Activated T-helper 1 cell treated with anti-CD3 and anti-CD28 coated beads, Interleukin-2, amount 50 U/mL, for 16 hours (primary cell): ENCODE data around the gene DRC3.
"Not testable (repeated sequence)": the region's sequence is repeated elsewhere in the genome, so short reads cannot be mapped to it uniquely, and the experiment has no call there.

Source experiments
- DNase-seq, 2 donors: peaks; one replicate each; pipeline ENCODE4 v3.0.0-alpha.2; 2020; ENCODE audit warnings: low read depth in 1 of 2, low spot score in 1 of 2

DRC3 gene

GRCh38 chr17:17990282-17990681, 17.6 kb downstream of the DRC3 start:
- no peak for DNase-seq

GRCh38 chr17:17993366-17993765, 20.7 kb downstream of the DRC3 start:
- DNase-seq, result no peak

- DNase-seq, result no peak
Observed at GRCh38 chr17:17993852-17994251, 21.2 kb downstream of the DRC3 start.

GRCh38 chr17:17994271-17995069, 21.8 kb downstream of the DRC3 start:
- DNase-seq, result no peak

GRCh38 chr17:17995887-17996286, 23.2 kb downstream of the DRC3 start:
- not testable (repeated sequence) for DNase-seq

DNA sequence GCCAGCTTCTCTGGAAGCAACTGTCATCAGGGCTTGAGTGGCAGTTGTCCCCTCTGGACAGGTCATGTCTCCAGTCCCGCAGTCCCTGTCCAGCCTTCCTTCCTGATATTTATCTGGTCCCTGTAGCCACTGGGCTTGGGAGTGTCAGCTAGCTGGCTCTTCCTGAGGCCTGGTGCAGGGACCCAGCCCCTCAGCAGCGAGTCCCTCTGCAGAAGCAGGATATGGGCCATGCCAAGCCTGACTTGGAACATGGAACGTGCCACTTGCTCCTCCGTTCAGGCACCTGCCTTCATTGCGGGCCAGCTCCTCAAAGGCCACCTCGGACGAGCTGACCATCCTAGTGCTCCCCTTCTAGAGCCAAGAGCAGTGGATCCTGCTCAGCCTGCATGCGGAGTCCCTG, 26.3 kb downstream of the DRC3 start:
- DNase-seq, result no peak

DNA sequence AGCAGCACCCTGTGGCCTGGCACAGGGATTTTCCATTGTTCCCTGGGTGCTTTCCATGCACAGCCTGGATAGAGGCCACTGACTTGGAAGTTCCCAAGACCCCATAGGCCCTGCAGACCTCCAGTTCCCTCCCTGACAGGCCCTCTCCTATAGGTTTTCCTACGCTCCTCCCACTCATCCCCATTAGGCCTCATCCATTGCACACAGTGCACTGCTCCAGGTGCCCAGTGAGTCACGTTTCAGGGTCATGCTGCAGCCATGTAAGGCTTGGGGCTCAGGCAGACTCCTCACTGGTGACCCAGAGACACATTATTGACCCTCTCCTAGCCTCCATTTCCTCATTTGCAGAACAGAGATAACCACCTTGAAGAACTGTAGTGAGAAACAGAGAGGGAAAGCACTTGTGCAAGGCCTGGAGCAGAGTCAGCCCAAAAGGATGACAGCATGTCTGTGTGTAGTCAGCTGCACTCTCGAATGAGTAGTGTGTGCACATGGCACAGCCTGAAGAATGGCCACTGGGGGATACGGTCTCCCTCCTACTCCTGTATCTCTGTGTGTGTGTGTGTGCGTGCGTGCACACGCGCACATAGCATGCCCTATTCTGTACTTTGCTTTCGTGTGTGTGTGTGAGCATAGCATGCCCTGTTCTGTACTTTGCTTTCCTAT, 26.8 kb downstream of the DRC3 start:
- no peak for DNase-seq

DNA sequence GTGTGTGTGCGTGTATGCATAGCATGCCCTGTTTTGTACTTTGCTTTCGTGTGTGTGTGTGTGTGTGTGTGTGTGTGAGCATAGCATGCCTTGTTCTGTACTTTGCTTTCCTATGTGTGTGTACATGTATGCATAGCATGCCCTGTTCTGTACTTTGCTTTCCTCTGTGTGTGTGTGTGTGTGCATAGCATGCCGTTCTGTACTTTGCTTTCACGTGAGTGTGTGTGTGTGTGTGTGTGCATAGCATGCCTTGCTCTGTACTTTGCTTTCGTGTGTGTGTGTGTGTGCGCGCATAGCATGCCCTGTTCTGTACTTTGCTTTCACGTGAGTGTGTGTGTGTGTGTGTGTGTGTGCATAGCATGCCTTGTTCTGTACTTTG, 27.4 kb downstream of the DRC3 start:
- no peak for DNase-seq

- no peak for DNase-seq
Observed at GRCh38 chr17:18002171-18002570, 29.5 kb downstream of the DRC3 start.

- no peak for DNase-seq
Observed at GRCh38 chr17:18004345-18004744, 31.7 kb downstream of the DRC3 start.

DNA sequence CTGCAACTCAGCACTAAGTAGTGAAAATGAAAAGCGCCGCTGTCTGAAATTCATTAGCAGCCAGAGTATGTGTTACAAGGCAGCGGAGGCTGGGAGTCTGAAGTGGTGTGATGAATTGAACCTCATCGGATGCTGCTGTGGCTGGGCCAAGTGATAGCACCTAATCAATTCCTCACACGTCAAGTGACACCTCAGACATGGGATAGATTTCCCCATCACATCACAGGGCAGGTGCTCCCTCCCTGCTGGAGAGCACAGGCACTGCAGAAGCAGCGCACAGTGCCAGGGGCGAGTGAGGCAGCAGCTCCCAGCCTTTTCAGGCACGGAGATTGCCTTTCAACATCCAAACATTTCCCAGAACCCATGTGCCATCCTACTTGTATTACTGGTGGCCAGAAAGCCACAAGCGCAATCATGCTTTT, 32.2 kb downstream of the DRC3 start:
- no peak for DNase-seq

DNA sequence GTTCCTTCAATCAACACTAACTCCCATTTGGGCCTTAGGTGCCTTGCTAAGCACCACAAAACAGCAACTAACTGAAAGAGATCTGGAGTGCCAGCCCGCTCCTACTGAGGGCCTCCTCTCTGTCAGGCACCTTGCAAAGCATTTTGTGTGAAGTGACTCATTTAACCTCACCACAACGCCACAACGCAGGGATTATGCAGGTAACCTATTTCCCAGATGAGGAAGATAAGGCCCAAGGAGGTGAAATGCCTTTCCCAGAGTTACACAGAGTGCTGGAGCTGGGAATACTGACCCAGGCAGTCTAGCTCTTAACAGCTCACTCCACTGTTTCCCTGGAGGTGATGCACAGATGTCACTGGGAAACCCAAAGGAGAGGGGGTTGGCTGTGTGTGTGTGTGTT, 32.8 kb downstream of the DRC3 start:
- no peak for DNase-seq

DNA sequence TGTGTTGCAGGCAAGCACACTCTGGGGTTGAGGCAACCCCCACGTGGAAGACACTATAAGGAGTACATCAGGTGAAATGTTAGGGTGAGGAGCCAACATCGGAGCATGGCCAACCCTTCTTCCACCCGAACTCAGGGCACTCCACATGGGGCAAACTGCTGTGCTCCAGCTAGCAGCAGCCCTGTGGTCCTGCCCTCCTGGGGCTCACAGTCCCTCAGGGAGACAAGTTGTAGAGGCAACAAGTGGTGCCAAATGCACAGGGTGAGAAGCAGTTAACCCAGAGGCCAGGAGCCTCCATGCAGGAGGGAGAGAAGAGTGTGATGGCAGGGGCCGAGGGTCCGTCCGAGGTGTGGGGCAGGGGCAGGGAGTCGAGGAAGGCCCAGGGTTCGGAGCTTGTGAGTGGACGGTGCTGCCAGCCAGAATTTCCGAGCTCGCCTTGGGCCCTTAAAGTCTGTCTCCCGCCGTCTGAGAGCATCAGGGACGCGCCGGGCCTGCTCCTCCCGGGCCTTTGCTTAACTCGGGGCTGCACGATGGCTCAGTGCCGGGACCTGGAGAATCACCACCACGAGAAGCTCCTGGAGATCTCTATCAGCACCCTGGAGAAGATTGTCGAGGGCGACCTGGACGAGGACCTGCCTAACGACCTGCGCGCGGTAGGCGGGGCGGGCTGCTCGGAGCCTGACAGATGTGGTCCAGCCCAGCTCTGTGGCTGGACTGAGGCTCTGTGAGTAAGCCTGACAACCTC, 34.0 kb downstream of the DRC3 start:
- DNase-seq, result no peak

DNA sequence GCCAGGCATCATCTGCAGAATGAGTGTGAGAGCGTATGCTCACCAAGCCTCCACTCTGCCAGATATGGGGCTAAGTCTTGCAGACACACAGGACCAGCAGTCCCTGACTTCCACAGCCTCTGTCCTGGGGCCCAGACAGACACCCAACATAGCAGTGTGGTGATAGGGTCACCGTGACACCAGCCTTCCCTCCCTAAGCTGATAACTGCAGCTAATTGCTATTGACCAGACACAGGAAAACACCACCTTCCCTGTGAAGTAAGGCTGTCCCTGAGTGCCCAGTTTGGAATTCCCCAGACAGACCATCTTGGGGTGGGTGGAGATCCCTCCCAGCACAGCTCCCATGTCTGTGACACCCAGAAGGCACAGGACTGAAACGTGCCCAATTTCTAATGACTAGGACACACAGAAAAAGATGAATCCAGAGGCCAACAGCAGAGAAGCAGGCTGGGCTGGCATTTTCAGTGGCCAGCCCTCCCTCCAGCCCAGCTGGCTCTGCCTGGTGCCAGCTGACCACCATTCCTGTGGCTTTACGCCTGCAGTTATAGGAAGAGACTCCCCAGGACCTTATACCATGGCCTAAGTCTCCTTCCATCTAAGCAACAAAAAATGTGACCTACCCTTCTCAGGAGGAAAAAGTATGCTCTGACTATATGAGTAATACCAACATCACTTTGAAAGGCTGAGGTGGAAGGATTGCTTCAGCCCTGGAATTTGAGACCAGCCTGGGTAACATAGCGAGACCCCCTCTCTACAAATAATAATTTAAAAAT, 36.0 kb downstream of the DRC3 start:
- no peak for DNase-seq

DNA sequence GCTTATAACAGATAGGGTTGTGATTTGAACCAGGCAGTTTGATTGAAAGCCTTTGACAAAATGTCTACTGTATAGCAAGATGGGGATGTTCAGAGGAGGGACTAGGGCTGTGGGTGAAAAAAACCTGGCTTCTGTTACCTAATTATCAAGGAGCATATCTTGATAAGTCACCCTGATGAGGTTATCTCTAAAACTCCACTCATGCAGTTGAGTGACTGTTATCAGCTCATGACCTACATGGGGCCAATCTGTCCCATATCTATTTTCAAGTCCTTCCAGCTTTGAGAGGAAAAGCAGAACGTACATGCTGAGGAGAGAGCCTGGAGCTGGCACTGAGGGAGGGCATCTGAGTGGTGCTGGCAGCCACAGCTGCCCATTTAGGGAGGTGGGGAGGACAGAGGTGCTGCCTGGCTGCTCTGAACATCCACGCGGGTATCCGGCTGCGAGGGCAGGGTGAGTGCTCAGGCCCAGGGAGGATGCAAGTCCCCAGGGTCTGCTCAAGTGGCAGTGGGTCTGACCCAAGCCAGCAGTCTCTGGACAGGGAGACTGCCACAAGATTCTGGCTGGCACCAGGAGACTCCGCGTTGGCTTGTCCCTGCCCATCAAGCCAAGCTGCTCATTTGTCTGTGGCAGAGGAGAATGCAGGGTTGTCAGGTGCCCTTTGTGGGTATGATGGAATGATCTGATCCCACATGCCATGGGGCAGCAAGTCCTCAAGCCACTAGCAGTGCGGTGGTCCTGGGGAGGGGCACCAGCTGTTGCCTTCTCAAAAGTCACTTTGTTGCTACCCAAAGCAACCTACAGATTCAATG, 37.2 kb downstream of the DRC3 start:
- no peak for DNase-seq

GRCh38 chr17:18011286-18011685, 38.6 kb downstream of the DRC3 start:
- DNase-seq, result no peak

DNA sequence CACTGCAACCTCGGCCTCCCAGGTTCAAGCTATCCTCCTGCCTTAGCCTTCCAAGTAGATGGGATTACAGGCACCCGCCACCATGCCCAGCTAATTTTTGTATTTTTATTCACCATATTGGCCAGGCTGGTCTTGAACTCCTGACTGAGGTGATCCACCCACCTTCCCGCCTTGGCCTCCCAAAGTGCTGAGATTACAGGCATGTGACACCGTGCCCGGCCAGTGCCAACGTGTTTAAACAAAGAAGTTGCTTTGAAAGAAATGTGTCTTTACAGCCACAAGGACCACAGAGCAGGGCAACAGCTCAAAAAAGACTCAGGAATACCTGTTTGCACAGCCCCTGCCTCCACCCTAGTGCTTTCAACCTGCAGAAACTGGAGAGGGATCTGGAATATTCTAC, 41.3 kb downstream of the DRC3 start:
- no peak for DNase-seq

- no peak for DNase-seq
Observed at GRCh38 chr17:18015593-18015992, 42.9 kb downstream of the DRC3 start.

DNA sequence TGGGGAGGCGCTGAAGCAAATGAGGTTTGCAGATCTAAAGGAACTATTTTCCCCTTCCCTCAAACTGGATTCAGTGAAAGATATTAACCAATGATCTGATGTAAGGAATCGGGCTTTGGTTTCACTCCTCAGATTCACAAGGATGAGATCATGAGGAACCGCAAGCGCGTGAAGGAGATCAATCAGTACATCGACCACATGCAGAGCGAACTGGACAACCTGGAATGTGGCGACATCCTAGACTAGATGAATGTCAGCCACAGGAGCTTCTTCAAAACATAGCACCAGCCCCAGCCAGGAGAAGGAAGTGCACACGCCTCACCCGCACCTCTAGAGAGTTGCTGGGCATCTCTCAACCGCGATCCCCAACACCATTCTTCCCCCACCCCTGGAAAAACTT, 43.8 kb downstream of the DRC3 start:
- DNase-seq, result no peak

GRCh38 chr17:18017958-18018357, 45.3 kb downstream of the DRC3 start:
- DNase-seq, result no peak
